Measurements from ENCODE around the gene LHX5. TPM values are rescaled to one million over a fixed set of nuclear protein-coding genes. Genes with fewer than 3 reads are reported as not detected.

LHX5 gene
- total RNA-seq, 3 donors from 2014 or later: not detected

- no peaks in the 10 kb centered on the region for H3K36me3 ChIP-seq
These were observed 22.4 kb downstream of the LHX5 start for GRCh38 chr12:113449299-113449698.

GRCh38 chr12:113448873-113449272, 22.8 kb downstream of the LHX5 start:
- Histone ChIP-seq H3K27me3 (peaks cover 0 to 17% of the 10 kb centered on the region in 2 donors), H3K36me3 (no peaks in the 10 kb centered on the region), H3K9me3 (peaks cover 0 to 6% of the 10 kb centered on the region in 2 donors), H3K4me3 (no peak overlapping the region), H3K27ac (no peak overlapping the region), H3K4me1 (no peaks in the 10 kb centered on the region)
- intact Hi-C loops (cut with DNase I; ENCODE audit: low total_unique reads): no loop called here
- no peak for DNase-seq (ENCODE audit: low spot score in 2 of 2)
- TF ChIP-seq POLR2A (IDR thresholded peaks at IDR 0.05) (no peak), POLR2AphosphoS5 (IDR thresholded peaks at IDR 0.05) (no peak), CTCF (IDR thresholded peaks at IDR 0.05) (no peak)

More at GRCh38 chr12:113449299-113449698, 22.4 kb downstream of the LHX5 start:
- peaks cover 0 to 19% of the 10 kb centered on the region in 2 donors for H3K27me3 ChIP-seq
- no peak for DNase-seq (ENCODE audit: low spot score in 2 of 2)
- no peak overlapping the region for H3K4me3 ChIP-seq
- no peak overlapping the region for H3K27ac ChIP-seq
- H3K4me1 ChIP-seq: no peaks in the 10 kb centered on the region
- intact Hi-C loops (cut with DNase I; ENCODE audit: low total_unique reads): no loop called here
- TF ChIP-seq CTCF (IDR thresholded peaks at IDR 0.05): no peak
- no peak for TF ChIP-seq POLR2AphosphoS5 (IDR thresholded peaks at IDR 0.05)
- no peak for TF ChIP-seq POLR2A (IDR thresholded peaks at IDR 0.05)
- peaks cover 0 to 6% of the 10 kb centered on the region in 2 donors for H3K9me3 ChIP-seq

- Histone ChIP-seq H3K4me3 (no peak overlapping the region), H3K27me3 (peaks cover 0 to 17% of the 10 kb centered on the region in 2 donors), H3K4me1 (no peaks in the 10 kb centered on the region), H3K36me3 (no peaks in the 10 kb centered on the region), H3K27ac (no peak overlapping the region), H3K9me3 (peaks cover 0 to 6% of the 10 kb centered on the region in 2 donors)
- no peak for DNase-seq (ENCODE audit: low spot score in 2 of 2)
- TF ChIP-seq CTCF (IDR thresholded peaks at IDR 0.05) (no peak), POLR2A (IDR thresholded peaks at IDR 0.05) (no peak), POLR2AphosphoS5 (IDR thresholded peaks at IDR 0.05) (no peak)
- intact Hi-C loops (cut with DNase I; ENCODE audit: low total_unique reads): no loop called here
These were observed 26.0 kb downstream of the LHX5 start for GRCh38 chr12:113445544-113446171.

- Histone ChIP-seq H3K9me3 (peaks cover 0 to 6% of the 10 kb centered on the region in 2 donors), H3K4me3 (no peak overlapping the region), H3K27me3 (peaks cover 0 to 3% of the 10 kb centered on the region in 2 donors), H3K36me3 (no peaks in the 10 kb centered on the region), H3K4me1 (no peaks in the 10 kb centered on the region), H3K27ac (no peak overlapping the region)
- DNase-seq (ENCODE audit: low spot score in 2 of 2): no peak
- no peak for TF ChIP-seq POLR2AphosphoS5 (IDR thresholded peaks at IDR 0.05)
- no peak for TF ChIP-seq POLR2A (IDR thresholded peaks at IDR 0.05)
- TF ChIP-seq CTCF (IDR thresholded peaks at IDR 0.05): no peak
- intact Hi-C loops (cut with DNase I; ENCODE audit: low total_unique reads): no loop called here
These were observed 28.6 kb downstream of the LHX5 start for GRCh38 chr12:113443030-113443539.

GRCh38 chr12:113440947-113441782, 30.5 kb downstream of the LHX5 start:
- Histone ChIP-seq H3K27me3 (no peaks in the 10 kb centered on the region), H3K27ac (no peak overlapping the region), H3K9me3 (peaks cover 0 to 6% of the 10 kb centered on the region in 2 donors), H3K4me3 (no peak overlapping the region), H3K4me1 (no peaks in the 10 kb centered on the region), H3K36me3 (no peaks in the 10 kb centered on the region)
- intact Hi-C loops (cut with DNase I; ENCODE audit: low total_unique reads): no loop called here
- no peak for DNase-seq (ENCODE audit: low spot score in 2 of 2)
- TF ChIP-seq POLR2A (IDR thresholded peaks at IDR 0.05): no peak
- TF ChIP-seq CTCF (IDR thresholded peaks at IDR 0.05): no peak
- TF ChIP-seq POLR2AphosphoS5 (IDR thresholded peaks at IDR 0.05): no peak

All from breast epithelium (tissue), 4 donors.